Activated T-cell treated with anti-CD3 and anti-CD28 coated beads, Interleukin-2, amount 50 U/mL, for 24 hours (primary cell): ENCODE data around the gene AARS2.

Source experiments
- DNase-seq: peaks from one replicate; pipeline ENCODE4 v3.0.0-alpha.2; 2020
- H3K27ac Mint-ChIP-seq: 2 replicates; pipeline ENCODE4 v1.8.0; 2020; ENCODE audit warnings: mild to moderate bottlenecking, mixed read lengths
- H3K27me3 Mint-ChIP-seq: 2 replicates; pipeline ENCODE4 v1.8.0; 2020; ENCODE audit warnings: mixed read lengths
- H3K36me3 Mint-ChIP-seq: 2 replicates; pipeline ENCODE4 v1.8.0; 2020; ENCODE audit warnings: low read depth, mixed read lengths
- H3K4me1 Mint-ChIP-seq: 2 replicates; pipeline ENCODE4 v1.8.0; 2020; ENCODE audit warnings: low read depth, mixed read lengths
- H3K4me3 Mint-ChIP-seq: 2 replicates; pipeline ENCODE4 v1.8.0; 2020; ENCODE audit warnings: mild to moderate bottlenecking, moderate library complexity, mixed read lengths
- H3K9me3 Mint-ChIP-seq: 2 replicates; pipeline ENCODE4 v1.8.0; 2020; ENCODE audit warnings: mixed read lengths

Gene AARS2

DNA sequence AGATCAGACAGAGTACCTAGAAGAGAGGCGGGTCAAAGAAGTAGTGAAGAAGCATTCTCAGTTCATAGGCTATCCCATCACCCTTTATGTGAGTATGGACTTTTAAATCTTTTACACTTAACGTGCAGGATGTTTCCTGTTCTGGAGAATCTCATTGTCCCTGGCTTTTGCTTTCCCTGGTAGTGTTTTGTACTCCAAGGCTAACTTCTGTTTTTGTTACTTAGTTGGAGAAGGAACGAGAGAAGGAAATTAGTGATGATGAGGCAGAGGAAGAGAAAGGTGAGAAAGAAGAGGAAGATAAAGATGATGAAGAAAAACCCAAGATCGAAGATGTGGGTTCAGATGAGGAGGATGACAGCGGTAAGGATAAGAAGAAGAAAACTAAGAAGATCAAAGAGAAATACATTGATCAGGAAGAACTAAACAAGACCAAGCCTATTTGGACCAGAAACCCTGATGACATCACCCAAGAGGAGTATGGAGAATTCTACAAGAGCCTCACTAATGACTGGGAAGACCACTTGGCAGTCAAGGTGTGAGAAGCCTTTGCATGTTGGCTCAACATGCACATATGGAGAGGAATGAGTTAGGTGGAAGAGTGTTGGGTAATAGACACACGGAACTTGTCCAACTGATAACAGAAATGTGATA is 63.0 kb downstream of the AARS2 start:
- peak overlapping the region; percentile 98 for H3K4me3 Mint-ChIP-seq
- no peak for DNase-seq
- H3K27me3 Mint-ChIP-seq = no peaks in the 10 kb centered on the region
- no peaks in the 10 kb centered on the region for H3K9me3 Mint-ChIP-seq
- H3K4me1 Mint-ChIP-seq = peaks cover 71% of the 10 kb centered on the region
- peak overlapping the region; percentile 100 for H3K27ac Mint-ChIP-seq
- peaks cover 89% of the 10 kb centered on the region for H3K36me3 Mint-ChIP-seq
